ENCODE results near the gene PHKB. TPM values are rescaled to one million over a fixed set of nuclear protein-coding genes. Genes with fewer than 3 reads are reported as not detected.

PHKB gene
- polyA plus RNA-seq, 6 donors from 2014 or later, result 47.0 to 67.9 (median 56.1) TPM

DNA sequence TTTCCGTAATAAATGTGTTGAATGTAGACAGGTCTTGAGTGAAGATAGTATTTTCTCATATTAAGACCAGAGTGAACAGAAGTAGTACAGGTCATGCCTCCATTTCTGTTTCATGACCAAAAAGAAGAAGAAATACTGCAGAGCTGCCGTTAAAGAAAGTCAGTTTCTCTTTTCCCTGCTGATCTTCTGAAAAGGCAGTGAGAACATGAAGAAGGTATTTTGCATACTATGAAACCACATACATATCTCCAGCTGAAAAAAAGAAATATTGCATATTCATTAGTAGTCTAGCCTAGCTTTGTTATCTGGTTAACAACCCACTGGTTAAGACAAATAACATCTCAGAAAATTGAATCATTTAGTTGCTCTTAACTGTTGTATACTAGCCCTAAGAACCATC, 138.4 kb downstream of the PHKB start:
- peaks cover 4 to 8% (median 5%) of the 10 kb centered on the region in 3 donors for H3K4me1 Mint-ChIP-seq
- H3K27me3 Mint-ChIP-seq, result no peaks in the 10 kb centered on the region
- ATAC-seq (ENCODE audit: low read depth in 2 of 2) (peak in 1 of 2 donors; percentile 61), DNase-seq (no peak)
- H3K9me3 Mint-ChIP-seq, result no peaks in the 10 kb centered on the region
- no peak overlapping the region for H3K4me3 Mint-ChIP-seq
- peaks cover 0 to 16% of the 10 kb centered on the region in 2 donors for H3K36me3 Mint-ChIP-seq
- H3K27ac Mint-ChIP-seq, result peak overlapping the region in 1 of 6 donors; percentile 65

DNA sequence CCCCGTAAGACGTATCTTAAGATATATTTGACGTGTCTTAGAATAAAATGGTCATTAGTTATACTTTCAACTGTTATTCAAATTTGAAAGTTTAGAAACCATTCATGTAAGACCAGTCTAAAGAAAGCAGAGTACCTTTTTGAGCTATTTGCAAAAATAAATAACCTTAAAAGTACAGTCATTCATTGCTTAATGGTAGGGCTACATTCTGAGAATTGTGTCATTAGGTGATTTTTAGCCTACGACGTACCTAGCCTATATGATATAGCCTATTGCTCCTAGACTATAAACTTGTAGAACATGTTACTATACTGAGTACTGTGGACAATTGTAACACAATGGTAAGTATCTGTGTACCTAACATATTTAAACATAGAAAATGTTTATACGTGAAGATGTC, 139.2 kb downstream of the PHKB start:
- ATAC-seq (ENCODE audit: low read depth in 2 of 2) (no peak), DNase-seq (no peak)
- Mint-ChIP-seq H3K36me3 (peaks cover 0 to 16% of the 10 kb centered on the region in 2 donors), H3K4me1 (peaks cover 4 to 8% (median 5%) of the 10 kb centered on the region in 3 donors), H3K27ac (no peak overlapping the region), H3K27me3 (no peaks in the 10 kb centered on the region), H3K4me3 (no peak overlapping the region), H3K9me3 (no peaks in the 10 kb centered on the region)

DNA sequence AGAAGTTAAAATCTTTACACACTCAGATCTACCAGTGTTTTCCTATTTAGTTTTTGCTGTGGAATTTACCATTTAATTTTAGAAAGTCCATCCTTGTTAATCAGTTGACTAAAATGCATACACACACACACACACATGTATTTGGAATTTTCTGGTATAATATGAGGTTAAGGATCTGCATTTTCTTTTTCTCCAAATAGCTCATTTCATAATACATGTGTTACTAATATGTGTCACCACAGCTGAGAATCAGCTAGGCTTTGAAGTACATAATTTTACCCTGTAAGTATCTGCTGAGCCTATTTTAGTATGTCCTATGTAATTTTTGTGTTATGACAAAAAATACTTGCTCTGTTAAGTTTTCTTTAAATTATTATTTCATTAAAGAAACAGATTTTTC, 143.2 kb downstream of the PHKB start:
- peaks cover 21 to 32% of the 10 kb centered on the region in 2 donors for H3K36me3 Mint-ChIP-seq
- DNase-seq (no peak), ATAC-seq (ENCODE audit: low read depth in 2 of 2) (no peak)
- no peak overlapping the region for H3K4me3 Mint-ChIP-seq
- H3K9me3 Mint-ChIP-seq, result peaks cover 0 to 9% (median 4%) of the 10 kb centered on the region in 7 donors
- no peaks in the 10 kb centered on the region for H3K27me3 Mint-ChIP-seq
- H3K27ac Mint-ChIP-seq, result no peak overlapping the region
- peaks cover 4 to 7% (median 5%) of the 10 kb centered on the region in 3 donors for H3K4me1 Mint-ChIP-seq

DNA sequence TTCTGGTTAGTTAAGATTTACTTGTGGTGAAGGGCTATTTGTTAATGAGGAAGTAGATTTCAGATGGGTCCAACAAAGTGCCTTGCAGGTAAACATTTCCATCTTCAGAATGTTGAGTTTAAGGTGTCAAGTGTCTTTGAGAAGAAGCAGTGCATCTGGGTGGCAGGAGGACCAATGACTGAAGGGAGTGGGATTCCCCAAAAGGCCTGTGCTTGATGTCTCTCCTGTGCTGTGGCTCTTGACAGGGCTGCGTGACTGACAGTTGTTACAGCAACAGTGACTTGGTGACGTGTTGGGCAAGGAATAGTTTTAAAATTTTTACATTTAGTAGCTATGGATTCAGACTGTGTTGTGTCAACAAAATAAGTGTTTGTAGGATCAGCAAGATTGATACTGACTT, 149.9 kb downstream of the PHKB start:
- Mint-ChIP-seq H3K9me3 (peaks cover 0 to 9% (median 4%) of the 10 kb centered on the region in 7 donors), H3K4me1 (peaks cover 0 to 8% (median 0%) of the 10 kb centered on the region in 3 donors), H3K27me3 (no peaks in the 10 kb centered on the region), H3K4me3 (no peak overlapping the region), H3K36me3 (peaks cover 44 to 49% of the 10 kb centered on the region in 2 donors), H3K27ac (peak overlapping the region in 2 of 6 donors; percentile 8 to 28)
- ATAC-seq (ENCODE audit: low read depth in 2 of 2) (no peak), DNase-seq (no peak)

DNA sequence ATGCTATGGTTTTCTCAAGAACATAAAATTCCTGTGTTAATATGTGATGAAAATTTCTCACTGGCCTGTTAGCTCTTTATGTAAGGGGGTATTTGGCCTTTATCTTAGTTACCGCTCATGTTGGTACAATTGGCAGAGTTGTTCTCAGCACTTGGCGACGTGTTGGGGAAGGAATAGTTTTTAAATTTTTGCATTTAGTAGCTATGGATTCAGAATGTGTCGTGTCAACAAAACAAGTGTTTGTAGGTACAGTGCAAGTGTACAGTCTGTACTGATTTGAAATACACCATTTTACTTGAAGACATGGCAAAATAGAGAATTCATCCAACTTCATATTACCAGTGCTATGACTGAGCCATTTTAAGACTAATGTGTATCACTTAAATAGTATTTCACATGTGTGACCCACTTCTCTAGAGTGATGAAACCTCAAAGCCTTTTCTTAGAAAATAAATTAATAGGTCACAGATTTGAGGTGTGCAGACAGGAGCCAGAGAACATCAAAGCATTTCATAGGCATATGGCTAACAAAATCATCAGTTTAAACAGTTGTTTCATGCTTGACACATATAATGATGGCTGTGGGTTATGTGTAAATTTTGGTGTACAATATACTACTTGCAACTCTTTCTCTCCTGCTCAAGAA, 150.8 kb downstream of the PHKB start:
- DNase-seq (no peak), ATAC-seq (ENCODE audit: low read depth in 2 of 2) (no peak)
- peaks cover 42% of the 10 kb centered on the region in 2 donors for H3K36me3 Mint-ChIP-seq
- no peak overlapping the region for H3K27ac Mint-ChIP-seq
- H3K27me3 Mint-ChIP-seq, result no peaks in the 10 kb centered on the region
- no peak overlapping the region for H3K4me3 Mint-ChIP-seq
- peaks cover 0 to 9% (median 4%) of the 10 kb centered on the region in 7 donors for H3K9me3 Mint-ChIP-seq
- H3K4me1 Mint-ChIP-seq, result peaks cover 0 to 8% (median 0%) of the 10 kb centered on the region in 3 donors

DNA sequence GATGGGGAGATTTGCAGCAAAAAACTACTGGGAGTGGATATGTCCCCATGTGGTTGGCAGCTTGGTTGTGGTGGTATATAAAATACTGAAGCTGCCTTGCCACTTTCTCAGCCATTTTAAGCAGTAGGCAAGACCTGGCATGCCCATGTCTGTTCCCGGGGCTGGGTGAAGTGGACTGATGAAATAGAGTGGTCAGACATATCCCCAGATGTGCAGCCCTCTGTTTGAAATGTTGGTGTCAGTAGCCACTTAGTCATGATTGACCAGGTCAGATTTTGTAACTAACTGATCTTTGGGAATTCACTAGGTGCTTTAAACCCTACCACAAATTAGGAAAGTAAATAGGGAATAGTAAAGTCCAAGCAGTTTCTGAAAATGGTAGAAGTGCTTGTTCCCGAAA, 151.6 kb downstream of the PHKB start:
- H3K4me1 Mint-ChIP-seq, result peaks cover 0 to 8% (median 5%) of the 10 kb centered on the region in 3 donors
- H3K27me3 Mint-ChIP-seq, result no peaks in the 10 kb centered on the region
- H3K4me3 Mint-ChIP-seq, result no peak overlapping the region
- H3K27ac Mint-ChIP-seq, result no peak overlapping the region
- DNase-seq, result no peak
- peaks cover 0 to 4% (median 0%) of the 10 kb centered on the region in 7 donors for H3K9me3 Mint-ChIP-seq
- no peak for ATAC-seq (ENCODE audit: low read depth in 2 of 2)
- peaks cover 35% of the 10 kb centered on the region in 2 donors for H3K36me3 Mint-ChIP-seq

DNA sequence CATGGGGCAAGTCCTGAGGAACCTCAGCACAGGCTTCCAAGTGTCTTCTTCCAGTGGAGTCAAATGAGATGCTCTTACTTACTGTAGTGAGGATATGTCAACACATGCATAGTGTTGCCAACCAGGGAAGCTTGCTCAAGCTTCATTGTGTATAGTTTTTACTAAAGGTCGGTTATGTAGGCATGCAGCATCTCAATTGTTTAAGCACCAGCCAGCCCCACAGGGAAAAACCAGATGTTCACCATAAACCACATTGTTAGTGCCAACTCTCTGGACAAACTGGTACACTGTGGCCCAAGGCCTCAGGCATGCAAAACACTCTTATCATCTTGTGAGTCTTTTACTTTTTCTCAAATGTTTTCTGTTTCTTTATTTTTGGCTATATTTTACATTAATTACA, 152.1 kb downstream of the PHKB start:
- peaks cover 4 to 12% (median 5%) of the 10 kb centered on the region in 3 donors for H3K4me1 Mint-ChIP-seq
- H3K27me3 Mint-ChIP-seq, result no peaks in the 10 kb centered on the region
- no peak overlapping the region for H3K27ac Mint-ChIP-seq
- H3K36me3 Mint-ChIP-seq, result peaks cover 30 to 31% of the 10 kb centered on the region in 2 donors
- peaks cover 0 to 4% (median 0%) of the 10 kb centered on the region in 7 donors for H3K9me3 Mint-ChIP-seq
- ATAC-seq (ENCODE audit: low read depth in 2 of 2) (no peak), DNase-seq (no peak)
- H3K4me3 Mint-ChIP-seq, result no peak overlapping the region

DNA sequence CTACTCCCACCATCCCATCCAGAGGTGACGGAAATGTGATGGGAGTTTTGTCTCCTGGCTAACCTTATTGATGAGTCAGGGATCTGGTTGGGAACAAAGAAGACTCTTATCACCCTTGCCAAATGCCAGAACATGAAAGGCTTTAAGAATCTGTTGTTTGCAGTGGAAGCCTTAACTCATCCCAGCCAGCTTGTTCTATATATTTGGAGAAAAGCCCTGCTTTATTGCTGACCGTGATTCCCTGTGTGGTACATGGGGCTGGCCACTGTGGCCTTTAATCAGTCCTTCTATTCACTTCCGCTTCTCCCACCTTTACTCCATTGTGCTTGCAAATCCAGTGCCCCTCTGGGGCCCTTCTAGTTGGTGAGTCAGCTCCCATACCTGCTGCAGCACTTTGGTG, 156.6 kb downstream of the PHKB start:
- no peak for DNase-seq
- Mint-ChIP-seq H3K9me3 (no peaks in the 10 kb centered on the region), H3K4me1 (peaks cover 5 to 18% (median 10%) of the 10 kb centered on the region in 3 donors), H3K4me3 (peak overlapping the region in 1 of 8 donors; percentile 22), H3K27ac (peak overlapping the region in 1 of 6 donors; percentile 9), H3K27me3 (no peaks in the 10 kb centered on the region), H3K36me3 (peaks cover 6 to 8% of the 10 kb centered on the region in 2 donors)
- ATAC-seq (ENCODE audit: low read depth in 2 of 2), result no peak

DNA sequence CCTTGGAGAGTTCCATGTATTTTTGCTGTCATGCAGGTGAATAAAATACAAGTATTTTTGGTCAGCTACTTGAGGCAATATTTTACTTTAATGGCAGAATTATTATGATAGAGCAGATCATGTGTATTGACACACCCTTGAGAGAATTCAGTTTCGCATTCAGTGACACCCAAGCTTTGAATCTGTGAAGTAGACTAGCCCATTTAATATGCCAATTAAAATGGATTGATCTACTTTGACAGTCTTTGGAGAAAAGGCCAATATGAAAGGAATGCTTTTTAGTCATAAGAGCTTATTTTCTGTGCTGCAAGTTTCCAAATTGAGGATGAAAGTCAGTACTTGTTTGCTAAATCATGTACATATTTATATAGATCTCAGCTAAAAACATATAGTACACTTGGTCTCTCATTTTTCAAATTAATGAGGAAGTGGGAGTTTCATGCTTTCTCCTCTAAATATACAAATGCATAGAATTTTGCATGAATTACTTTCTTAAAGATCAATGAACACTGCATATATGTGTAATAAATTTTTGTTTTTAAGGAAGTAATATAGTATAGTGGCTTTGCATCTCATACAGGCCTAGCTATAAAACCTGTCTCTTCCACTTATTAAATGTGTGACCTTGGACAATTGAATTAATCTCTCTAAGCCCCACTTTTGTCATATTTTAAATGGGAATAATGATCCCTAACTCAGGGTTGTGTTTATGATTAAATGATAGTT, 161.5 kb downstream of the PHKB start:
- no peak for ATAC-seq (ENCODE audit: low read depth in 2 of 2)
- no peak for DNase-seq
- Mint-ChIP-seq H3K27ac (peak overlapping the region in 3 of 6 donors; percentile 1 to 53 (median 15)), H3K4me1 (peaks cover 12 to 21% (median 14%) of the 10 kb centered on the region in 3 donors), H3K4me3 (no peak overlapping the region), H3K27me3 (no peaks in the 10 kb centered on the region), H3K9me3 (no peaks in the 10 kb centered on the region), H3K36me3 (peaks cover 22% of the 10 kb centered on the region in 2 donors)

DNA sequence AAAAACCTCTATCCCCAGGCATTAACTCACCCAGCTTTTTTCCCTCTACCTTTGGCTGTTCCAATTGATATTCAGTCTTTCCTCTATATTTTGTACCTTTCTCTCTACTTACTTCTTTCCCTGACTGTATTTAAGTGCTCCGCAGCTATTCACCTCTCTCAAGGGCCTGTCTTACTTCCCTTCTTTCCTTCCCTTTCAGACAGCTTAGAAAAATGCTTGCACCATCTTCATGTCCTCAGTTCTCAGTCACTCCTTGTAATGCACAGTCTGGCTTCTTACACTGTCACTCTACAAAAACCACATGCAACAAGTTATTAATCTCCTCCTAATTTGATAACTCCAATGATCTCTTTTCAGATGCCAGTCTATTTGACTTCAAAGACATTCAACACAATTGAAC, 163.4 kb downstream of the PHKB start:
- DNase-seq (no peak), ATAC-seq (ENCODE audit: low read depth in 2 of 2) (no peak)
- Mint-ChIP-seq H3K36me3 (peaks cover 22% of the 10 kb centered on the region in 2 donors), H3K27ac (peak overlapping the region in 2 of 6 donors; percentile 1), H3K9me3 (peaks cover 0 to 2% (median 0%) of the 10 kb centered on the region in 7 donors), H3K27me3 (no peaks in the 10 kb centered on the region), H3K4me3 (peak overlapping the region in 1 of 8 donors; percentile 55), H3K4me1 (peaks cover 8 to 16% (median 14%) of the 10 kb centered on the region in 3 donors)

DNA sequence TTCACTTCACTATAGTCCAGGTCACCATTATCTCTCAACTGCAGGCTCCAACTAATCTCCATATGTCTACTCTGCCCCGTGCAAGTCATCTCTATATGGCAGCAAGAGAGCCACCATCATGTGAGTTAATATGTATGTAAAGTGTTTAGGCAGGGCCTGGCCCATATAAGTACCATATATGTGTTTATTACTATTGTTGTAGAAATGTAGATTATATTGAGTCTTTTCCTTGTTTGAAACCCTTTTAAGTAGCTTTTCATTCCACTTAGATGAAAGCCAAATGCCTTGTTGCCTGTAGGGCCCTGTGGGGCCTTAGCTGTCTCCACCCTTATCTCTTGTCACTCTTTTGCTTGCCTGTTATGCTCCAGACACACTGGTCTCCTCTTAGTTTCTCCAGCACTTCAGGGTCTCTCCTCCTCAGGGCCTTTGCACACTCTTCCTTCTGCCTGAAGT, 164.0 kb downstream of the PHKB start:
- H3K27me3 Mint-ChIP-seq, result no peaks in the 10 kb centered on the region
- DNase-seq, result no peak
- H3K4me3 Mint-ChIP-seq, result no peak overlapping the region
- H3K9me3 Mint-ChIP-seq, result peaks cover 0 to 5% (median 0%) of the 10 kb centered on the region in 7 donors
- peaks cover 8 to 16% (median 14%) of the 10 kb centered on the region in 3 donors for H3K4me1 Mint-ChIP-seq
- H3K36me3 Mint-ChIP-seq, result peaks cover 22% of the 10 kb centered on the region in 2 donors
- H3K27ac Mint-ChIP-seq, result peak overlapping the region in 2 of 6 donors; percentile 1
- ATAC-seq (ENCODE audit: low read depth in 2 of 2), result no peak

DNA sequence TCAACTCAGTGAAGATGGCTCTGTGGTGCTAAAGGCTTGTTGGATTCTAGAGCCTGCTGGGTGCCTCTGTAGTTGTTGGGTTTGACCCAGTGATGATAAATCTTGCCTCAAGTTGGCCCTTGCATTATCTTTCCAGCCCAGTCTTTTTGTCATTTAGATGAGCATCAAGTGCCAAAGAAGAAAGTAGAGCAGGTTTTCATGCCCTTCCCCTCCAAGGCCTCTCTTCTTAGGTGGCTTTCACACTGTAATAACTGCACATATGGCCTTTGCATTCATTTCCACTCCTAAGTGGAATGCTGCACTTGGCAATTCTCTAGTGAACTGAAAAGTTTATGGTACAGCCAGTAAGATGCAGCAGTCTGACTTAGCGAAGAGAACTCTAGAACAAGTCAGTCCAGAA, 165.1 kb downstream of the PHKB start:
- DNase-seq, result no peak

DNA sequence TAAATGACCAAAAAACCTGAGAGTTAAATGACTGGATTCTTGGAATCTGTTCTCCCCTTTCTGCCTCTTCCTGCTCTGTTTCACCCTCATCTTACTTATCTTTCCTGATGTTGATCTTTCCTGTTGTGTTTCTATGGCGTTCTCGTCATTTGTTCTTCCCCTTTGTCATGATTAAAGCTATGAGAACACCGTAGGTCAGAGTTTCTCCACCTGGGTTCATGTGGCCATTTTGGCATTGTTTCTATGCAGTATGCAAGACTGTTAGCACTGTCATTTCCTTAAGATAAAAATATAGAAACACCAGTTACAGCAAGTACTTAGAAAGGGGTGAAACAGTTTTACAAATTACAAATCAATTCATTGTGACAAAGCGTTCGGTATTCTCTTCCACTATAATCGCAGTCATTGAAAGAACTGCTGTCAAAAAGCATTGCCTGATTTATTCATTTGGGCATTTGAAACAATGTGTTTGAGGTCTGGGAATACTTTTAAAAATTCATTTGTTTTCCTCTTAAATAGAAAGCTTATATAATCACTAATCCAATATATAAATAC, 166.0 kb downstream of the PHKB start:
- H3K4me3 Mint-ChIP-seq, result no peak overlapping the region
- no peak for ATAC-seq (ENCODE audit: low read depth in 2 of 2)
- peaks cover 8 to 16% (median 13%) of the 10 kb centered on the region in 3 donors for H3K4me1 Mint-ChIP-seq
- peak overlapping the region in 1 of 6 donors; percentile 80 for H3K27ac Mint-ChIP-seq
- no peak for DNase-seq
- H3K36me3 Mint-ChIP-seq, result peaks cover 36 to 38% of the 10 kb centered on the region in 2 donors
- H3K27me3 Mint-ChIP-seq, result no peaks in the 10 kb centered on the region
- peaks cover 0 to 6% (median 5%) of the 10 kb centered on the region in 7 donors for H3K9me3 Mint-ChIP-seq

More for the DNA sequence above, 165.1 kb downstream of the PHKB start:
- ATAC-seq (ENCODE audit: low read depth in 2 of 2), result no peak
- peaks cover 0 to 5% (median 3%) of the 10 kb centered on the region in 7 donors for H3K9me3 Mint-ChIP-seq
- H3K4me3 Mint-ChIP-seq, result peak overlapping the region in 1 of 8 donors; percentile 41
- H3K27ac Mint-ChIP-seq, result peak overlapping the region in 1 of 6 donors; percentile 10
- peaks cover 12 to 14% (median 13%) of the 10 kb centered on the region in 3 donors for H3K4me1 Mint-ChIP-seq
- peaks cover 28 to 29% of the 10 kb centered on the region in 2 donors for H3K36me3 Mint-ChIP-seq
- no peaks in the 10 kb centered on the region for H3K27me3 Mint-ChIP-seq

Data from naive B cell (primary cell).